Measurements from ENCODE around the gene PQBP1.

The PQBP1 gene

DNA sequence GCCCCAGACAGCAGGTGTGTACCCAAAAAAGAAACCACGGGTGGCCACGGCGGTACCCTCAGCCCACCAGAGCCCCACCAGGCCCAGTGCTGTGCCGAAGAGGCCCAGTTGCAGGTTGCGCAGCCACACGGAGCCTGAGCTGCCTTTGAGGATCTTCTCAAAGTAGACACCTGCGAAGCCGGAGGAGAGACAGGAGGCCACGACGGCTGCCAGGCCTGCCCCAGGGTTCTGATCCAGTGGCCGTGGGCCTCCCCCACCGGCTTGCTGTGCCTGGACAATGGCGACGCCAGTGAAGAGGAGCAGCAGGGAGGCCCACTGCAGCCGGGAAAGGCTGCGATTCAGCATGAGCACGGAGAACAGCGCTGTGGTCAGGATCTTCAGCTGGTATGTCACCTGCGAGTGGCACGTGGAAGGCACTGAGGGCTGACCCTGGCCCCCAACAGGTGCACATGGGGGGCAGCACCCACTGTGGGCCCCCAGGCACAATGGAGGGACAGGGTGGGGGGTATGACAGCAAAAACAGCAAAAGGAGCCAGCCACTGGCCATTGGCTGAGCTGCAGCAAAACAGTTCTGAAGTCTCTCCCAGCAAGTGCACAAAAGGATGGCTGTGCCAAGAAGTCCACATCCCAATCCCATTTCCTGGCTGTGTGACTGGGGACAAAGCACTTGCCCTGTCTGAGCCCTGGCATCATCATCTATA is 7.5 kb downstream of the PQBP1 start:
- in situ Hi-C loops (cut with HindIII; ENCODE audit: low pct_unique_long_range_greater_than_20kb, low sequenced_read_pairs): no loop called here
- TF ChIP-seq JUND (IDR thresholded peaks at IDR 0.05; ENCODE audit: low read depth): no peak

DNA sequence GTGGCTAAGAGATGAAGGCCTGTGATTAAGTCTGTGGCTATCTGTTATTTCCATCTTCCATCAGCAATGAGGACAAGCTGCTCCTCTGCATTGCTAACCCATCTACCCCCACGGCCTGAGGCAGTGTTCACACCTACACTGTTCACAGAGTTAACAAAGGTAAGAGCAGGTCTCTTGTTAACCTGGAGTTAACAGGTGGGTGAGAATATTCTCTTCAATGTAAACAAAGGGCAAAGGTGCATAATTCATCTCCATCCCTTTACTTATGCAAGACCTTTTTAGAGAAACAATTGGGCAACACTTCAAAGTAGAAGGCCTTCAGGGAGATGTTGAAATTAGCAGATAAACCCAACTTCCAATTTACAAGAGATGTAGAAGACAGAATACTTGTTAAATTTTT is 10.9 kb downstream of the PQBP1 start:
- DNase-seq (ENCODE audit: low read depth in 1 of 2, low spot score in 1 of 2): no peak
- no peak for TF ChIP-seq JUND (IDR thresholded peaks at IDR 0.05; ENCODE audit: low read depth)
- in situ Hi-C loops (cut with HindIII; ENCODE audit: low pct_unique_long_range_greater_than_20kb, low sequenced_read_pairs): no loop called here

More for the DNA sequence above, 7.5 kb downstream of the PQBP1 start:
- no peak for DNase-seq (ENCODE audit: low read depth in 1 of 2, low spot score in 1 of 2)

DNA sequence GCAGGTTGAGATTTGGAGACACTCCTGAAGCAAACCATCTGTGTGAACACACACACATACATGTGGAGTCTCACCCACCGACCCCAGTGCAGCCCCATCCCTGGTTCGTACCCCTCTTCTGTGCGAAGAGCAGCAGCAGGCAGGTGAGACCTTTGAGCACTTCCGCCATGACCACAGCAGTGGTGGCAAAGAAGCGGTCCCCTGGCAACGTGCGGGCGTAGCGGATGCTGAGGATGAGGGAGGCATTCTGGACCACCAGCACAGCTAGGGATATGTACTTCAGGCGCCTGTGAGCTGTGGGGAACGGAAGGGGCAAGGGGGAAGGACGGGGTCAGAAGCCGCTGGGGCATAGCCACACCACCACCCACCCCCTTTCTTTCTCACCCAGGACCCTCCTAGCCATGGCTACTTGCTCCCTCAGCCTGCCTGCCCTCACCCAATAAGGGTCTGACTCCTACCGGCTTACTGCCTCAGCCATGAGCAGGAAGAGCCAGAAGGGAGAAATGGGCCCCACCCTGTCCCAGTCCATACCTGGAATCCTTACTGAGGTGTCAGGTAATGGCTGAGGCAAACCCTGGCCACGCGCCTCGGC is 12.1 kb downstream of the PQBP1 start:
- no peak for TF ChIP-seq JUND (IDR thresholded peaks at IDR 0.05; ENCODE audit: low read depth)
- in situ Hi-C loops (cut with HindIII; ENCODE audit: low pct_unique_long_range_greater_than_20kb, low sequenced_read_pairs): no loop called here
- no peak for DNase-seq (ENCODE audit: low read depth in 1 of 2, low spot score in 1 of 2)

DNA sequence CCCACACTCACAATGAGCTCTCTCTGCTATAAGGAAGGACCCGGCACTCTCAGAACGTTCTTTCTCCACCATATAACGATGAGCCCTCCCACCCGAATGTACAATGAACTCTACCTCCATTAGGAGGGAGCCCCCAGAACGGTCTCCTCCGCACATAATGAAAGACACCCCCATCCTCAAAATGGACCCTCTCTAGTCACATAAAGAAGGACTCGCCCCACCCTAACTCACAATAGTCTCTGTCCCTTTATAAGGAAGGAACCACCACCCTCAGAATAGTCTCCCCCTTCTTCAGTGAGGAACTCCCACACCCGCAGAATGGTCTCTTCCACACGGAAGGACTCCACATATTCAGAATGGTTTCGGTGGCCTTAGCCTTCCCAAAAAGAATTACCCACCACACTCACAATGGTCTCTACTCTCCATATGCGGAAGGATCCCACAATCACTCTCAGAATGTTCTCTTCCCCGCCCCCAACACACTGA is 13.2 kb downstream of the PQBP1 start:
- in situ Hi-C loops (cut with HindIII; ENCODE audit: low pct_unique_long_range_greater_than_20kb, low sequenced_read_pairs): no loop called here
- TF ChIP-seq JUND (IDR thresholded peaks at IDR 0.05; ENCODE audit: low read depth): no peak
- DNase-seq (ENCODE audit: low read depth in 1 of 2, low spot score in 1 of 2): peak in 1 of 2 experiments; percentile 47

DNA sequence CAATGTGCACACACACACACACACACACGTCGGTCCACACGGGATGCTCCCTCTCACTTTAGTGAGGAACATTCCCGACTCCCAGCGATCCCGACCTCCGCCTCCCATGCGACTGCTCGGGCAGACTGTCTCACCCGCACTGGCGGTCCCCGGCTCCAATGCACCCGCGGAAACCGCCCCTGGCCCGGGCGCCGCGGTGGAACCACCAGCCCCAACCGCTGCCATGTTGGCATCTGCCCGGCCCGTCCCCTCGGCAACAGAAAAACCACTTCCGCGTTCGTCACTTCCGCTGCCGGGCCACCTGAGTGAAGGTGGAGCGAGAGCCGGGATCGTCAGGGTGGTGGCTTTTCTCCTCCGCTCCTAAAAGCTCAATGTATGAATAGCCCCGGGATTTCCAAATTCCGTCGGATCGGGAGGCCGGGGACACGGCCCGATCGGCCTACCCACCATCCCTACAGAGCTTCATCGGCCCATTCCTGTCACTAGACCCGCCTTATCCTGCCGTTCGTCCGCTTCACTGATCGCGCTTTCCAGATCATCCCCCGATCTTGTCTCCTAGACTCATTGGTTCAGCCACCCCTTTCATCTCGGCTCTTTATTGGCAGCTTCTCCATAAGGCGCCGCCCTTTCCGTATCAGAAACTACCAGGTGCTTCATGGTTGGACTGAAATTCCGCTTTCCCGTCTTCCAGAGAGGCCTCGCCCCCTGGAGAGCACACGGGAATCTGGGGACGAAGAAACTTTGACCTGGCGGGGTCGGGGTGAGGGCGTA is 13.9 kb downstream of the PQBP1 start, which contains the start of gene SLC35A2:
TSS of gene SLC35A2 (minus strand) at position 235 of the 771 bp plus-strand sequence. CDS start at position 225, 10 bp downstream.
- TF ChIP-seq JUND (IDR thresholded peaks at IDR 0.05; ENCODE audit: low read depth): no peak
- DNase-seq (ENCODE audit: low read depth in 1 of 2, low spot score in 1 of 2): peak; percentile 72 to 88
- in situ Hi-C loops (cut with HindIII; ENCODE audit: low pct_unique_long_range_greater_than_20kb, low sequenced_read_pairs): no loop called here

DNA sequence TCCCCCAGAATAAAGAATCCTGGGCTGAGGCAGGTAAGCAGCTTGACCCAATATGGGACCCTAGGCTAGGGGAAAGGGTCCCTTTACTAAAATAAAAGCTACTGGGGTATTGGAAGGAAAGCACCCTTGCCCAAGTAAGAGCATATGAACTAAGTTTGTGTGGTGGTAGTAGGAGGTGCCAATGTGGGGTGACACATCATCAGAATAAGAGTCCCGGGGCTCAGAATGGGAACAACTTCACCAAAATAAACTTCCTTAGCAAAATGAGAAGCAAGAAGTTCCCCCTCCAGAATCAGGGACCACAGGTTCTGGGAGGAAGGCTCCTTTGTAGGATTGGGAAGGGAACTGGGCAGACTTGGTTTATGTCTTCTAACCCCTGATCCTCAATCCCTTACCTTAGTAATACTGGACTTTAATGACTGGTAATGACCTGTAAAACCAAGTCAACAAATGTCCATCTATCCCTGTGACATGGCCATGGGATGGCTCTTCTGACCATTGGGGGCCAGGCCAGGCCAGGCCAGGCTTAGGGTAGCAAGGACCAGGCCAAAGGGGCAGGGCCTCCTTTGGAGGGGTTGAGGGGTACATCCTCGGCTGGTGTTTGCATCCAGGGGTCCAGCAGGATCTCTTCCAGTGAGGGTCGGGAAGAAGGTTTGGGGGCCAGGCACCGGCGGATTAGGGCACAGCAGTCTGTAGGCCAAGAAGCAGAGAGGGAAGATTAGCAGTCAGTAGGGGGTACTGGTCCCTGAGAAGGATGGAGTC is 16.1 kb downstream of the PQBP1 start:
- no peak for TF ChIP-seq JUND (IDR thresholded peaks at IDR 0.05; ENCODE audit: low read depth)
- DNase-seq (ENCODE audit: low read depth in 1 of 2, low spot score in 1 of 2): no peak
- in situ Hi-C loops (cut with HindIII; ENCODE audit: low pct_unique_long_range_greater_than_20kb, low sequenced_read_pairs): no loop called here

DNA sequence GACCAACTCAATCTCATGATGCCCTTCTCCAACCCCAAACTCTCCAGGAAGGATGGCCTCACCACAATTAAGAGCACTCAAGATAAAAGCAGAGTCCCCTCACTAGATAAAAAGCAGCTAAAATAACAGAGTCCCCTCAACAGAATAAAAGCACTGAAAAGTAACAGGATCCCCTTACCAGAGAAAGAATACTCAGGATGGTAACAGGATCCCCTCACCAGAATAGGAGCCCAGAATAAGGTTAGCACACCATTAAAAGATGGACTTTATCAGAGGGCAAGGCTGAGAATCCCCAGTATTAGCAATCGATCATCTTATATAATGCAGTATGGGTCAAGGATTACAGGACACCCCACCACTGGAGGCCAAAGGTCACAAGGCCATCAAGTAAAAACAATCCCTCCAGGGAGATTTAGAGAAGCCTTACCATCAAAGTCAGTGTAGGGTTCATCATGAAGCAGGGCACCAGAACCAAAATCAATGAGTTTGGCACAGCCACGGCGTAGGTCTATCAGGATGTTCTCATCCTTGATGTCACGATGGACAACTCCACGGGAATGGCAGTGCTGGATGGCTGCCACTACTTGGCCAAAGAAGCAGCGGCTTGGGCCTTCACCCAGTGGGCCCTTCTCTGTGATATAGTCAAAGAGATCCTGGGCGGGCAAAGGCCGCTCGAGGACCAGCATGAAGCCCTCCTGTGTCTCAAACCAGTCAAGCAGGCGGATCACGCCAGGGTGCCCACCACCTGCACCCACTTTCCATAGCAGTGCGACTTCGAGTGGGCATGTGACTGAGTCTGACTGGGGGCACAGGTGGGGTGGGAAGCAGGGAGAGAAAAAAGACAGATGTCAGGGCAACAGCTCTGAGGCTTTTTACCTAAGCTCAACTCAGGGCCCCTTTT is 17.1 kb downstream of the PQBP1 start:
- in situ Hi-C loops (cut with HindIII; ENCODE audit: low pct_unique_long_range_greater_than_20kb, low sequenced_read_pairs): no loop called here
- TF ChIP-seq JUND (IDR thresholded peaks at IDR 0.05; ENCODE audit: low read depth): no peak
- DNase-seq (ENCODE audit: low read depth in 1 of 2, low spot score in 1 of 2): no peak

DNA sequence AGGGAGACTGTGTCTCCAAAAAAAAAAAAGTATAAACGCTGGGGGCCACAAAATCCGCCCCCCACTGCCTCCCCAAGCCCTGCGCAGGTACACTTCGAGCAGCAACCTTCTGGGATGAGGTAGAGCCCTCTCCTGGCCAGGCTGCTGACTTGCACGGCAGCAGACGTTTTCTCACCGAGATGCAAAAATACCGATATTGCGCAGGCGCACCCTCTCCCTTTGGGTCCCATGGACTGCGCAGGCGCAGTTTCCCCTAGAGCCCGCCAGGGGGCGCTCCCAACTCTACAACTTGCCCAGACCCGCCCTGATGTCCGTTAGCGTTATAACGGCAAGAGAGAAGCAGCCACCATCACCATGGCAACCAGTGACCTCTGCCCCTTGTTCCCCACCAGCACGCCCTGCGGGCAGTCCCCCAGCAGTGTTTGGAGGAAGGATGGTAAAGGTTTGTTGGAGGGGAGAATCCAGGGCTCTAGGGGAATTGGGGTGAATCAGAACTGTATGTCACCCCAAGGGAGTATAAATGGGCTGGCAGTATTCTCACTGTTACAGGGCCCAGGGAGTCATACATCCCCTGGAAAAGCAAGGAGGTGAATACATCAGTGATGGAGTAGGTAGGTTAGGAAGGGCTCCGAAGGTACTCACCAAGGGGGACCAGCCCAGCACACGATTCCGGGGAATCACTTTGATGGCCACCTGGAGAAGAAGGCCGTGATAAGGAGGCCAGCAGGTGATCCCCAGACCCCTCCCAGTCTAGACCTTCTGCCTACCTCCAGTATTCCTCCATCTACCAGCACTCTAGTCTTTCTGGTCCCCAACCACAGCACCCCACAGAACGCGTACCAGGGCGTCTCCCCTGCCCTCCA is 19.6 kb downstream of the PQBP1 start:
- in situ Hi-C loops (cut with HindIII; ENCODE audit: low pct_unique_long_range_greater_than_20kb, low sequenced_read_pairs): no loop called here
- DNase-seq (ENCODE audit: low read depth in 1 of 2, low spot score in 1 of 2): peak; percentile 72 to 95
- no peak for TF ChIP-seq JUND (IDR thresholded peaks at IDR 0.05; ENCODE audit: low read depth)

DNA sequence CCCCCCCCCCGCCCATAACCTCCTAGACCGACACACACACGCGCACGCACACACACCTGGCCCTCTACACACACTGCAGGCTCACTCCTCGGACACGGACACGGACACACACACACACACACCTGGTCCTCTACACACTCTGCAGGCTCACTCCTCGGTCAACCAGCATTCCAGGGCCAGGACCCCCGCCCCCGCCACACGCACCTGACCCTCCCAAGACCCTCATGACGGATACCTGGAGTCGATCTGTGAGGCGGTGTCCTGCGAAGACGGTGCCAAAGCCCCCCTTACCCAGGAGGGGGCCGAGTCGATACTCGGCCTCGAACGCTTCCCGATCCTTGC is 20.5 kb downstream of the PQBP1 start:
- in situ Hi-C loops (cut with HindIII; ENCODE audit: low pct_unique_long_range_greater_than_20kb, low sequenced_read_pairs): no loop called here
- no peak for TF ChIP-seq JUND (IDR thresholded peaks at IDR 0.05; ENCODE audit: low read depth)

DNA sequence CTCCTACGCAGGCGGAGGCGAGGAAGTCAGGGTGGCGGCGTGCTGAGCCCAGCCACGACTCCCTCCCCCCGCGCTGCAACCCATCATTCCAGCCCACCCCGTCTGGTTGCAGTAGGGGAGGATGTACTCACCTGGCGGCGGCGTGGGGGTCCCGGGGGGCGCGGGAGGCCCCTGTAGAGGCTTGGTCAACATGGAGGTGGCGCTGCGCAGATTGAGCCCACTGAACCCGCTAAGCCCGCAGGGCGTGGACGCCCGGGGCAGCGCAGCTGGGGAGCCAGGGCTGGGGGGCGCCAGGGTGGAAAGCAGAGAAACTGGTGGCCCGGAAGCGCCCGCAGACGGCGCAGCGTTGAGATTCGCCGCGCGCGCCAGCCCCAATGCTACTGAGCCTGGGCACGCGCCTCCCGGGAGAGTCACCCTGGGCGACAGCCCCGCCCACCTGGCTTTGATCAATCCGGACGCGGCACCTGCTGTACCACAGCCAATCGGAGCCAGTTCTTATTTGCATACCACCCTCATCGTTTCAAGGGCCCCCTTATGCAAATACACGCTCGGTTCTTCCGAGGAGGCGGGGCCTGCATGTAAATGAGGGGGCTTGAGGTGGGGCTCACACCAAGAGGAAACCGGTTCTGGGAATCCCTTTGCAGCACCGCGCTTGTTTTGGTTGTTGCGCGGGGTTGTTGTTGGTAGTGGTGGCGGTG is 21.1 kb downstream of the PQBP1 start, which contains the start of gene PIM2:
TSS of gene PIM2 (minus strand) at position 382 of the 698 bp plus-strand sequence. CDS start at position 192, 190 bp downstream.
- in situ Hi-C loops (cut with HindIII; ENCODE audit: low pct_unique_long_range_greater_than_20kb, low sequenced_read_pairs): no loop called here

More for the DNA sequence above, 20.5 kb downstream of the PQBP1 start:
- no peak for DNase-seq (ENCODE audit: low read depth in 1 of 2, low spot score in 1 of 2)

More for the DNA sequence above, 21.1 kb downstream of the PQBP1 start, which contains the start of gene PIM2:
- no peak for TF ChIP-seq JUND (IDR thresholded peaks at IDR 0.05; ENCODE audit: low read depth)
- peak; percentile 85 to 98 for DNase-seq (ENCODE audit: low read depth in 1 of 2, low spot score in 1 of 2)
